ENCODE results near the gene GJA3.
"Not testable (repeated sequence)": the region's sequence is repeated elsewhere in the genome, so short reads cannot be mapped to it uniquely, and the experiment has no call there.

Gene GJA3

DNA sequence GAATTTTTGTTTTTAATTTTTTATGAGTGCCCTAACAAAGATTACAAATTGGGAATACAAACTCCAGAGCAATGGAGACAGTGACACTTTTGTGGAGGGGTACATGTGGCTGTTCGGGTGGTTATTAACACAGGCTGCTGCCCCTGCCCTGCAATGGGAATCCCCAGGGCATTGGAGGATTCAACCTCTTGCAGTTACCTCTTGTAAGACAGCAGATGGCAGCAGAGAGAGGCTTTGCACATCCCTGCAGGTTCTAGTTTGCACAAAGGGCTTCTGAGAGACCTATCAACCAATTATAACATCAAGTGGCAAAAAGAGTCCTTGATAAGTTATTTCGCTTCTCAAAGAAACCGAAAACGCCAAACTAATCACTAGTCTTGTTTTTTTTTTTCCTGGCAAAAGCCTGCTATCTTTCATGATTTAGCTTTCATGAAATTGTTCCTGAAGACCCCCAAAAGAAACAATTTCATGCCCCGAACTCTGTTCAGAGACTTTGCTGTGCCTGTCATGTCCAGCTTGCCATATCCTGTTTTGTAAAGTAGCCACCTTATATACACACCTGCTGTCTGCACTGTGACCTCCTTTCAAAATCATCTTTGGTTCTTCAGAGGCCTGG, 21.5 kb upstream of the GJA3 start:
- peak; percentile 68 for DNase-seq (ENCODE audit: low spot score)

DNA sequence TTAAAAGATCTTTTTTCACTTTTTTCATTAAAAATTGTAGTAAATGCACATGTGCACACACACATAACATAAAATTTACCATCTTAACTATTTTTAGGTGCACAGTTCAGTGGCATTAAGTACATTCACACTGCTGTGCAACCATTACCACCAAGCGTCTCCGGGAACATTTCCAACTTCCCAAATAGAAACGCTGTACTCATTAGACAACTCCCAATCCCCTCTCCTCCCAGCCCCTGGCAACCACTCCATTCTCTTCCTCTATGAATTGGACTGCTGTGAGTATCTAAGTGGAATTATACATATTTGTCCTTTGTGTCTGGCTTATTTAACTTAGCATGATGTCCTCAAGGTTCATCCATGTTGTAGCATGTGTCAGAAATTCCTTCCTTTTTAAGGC, 20.3 kb upstream of the GJA3 start:
- DNase-seq (ENCODE audit: low spot score), result no peak

DNA sequence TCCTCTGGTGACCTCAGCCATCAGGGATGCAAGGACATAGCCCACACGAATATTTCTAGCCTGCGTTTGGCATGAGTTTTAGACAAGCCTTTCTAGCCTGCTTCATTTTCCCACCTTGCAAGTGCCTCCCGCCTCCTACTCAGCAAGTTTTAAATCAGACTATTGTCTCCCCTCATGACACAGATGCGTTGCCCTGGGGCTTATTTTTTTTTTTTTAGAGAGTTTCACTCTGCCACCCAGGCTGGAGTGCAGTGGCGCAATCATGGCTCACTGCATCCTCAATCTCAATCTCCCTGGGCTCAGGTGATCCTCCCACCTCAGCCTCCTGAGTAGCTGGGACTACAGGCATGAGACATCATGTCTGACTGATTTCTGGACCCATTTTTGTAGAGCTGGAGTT, 17.3 kb upstream of the GJA3 start:
- DNase-seq (ENCODE audit: low spot score), result no peak

GRCh38 chr13:20177049-20177831, 16.4 kb upstream of the GJA3 start:
- no peak for DNase-seq (ENCODE audit: low spot score)

DNA sequence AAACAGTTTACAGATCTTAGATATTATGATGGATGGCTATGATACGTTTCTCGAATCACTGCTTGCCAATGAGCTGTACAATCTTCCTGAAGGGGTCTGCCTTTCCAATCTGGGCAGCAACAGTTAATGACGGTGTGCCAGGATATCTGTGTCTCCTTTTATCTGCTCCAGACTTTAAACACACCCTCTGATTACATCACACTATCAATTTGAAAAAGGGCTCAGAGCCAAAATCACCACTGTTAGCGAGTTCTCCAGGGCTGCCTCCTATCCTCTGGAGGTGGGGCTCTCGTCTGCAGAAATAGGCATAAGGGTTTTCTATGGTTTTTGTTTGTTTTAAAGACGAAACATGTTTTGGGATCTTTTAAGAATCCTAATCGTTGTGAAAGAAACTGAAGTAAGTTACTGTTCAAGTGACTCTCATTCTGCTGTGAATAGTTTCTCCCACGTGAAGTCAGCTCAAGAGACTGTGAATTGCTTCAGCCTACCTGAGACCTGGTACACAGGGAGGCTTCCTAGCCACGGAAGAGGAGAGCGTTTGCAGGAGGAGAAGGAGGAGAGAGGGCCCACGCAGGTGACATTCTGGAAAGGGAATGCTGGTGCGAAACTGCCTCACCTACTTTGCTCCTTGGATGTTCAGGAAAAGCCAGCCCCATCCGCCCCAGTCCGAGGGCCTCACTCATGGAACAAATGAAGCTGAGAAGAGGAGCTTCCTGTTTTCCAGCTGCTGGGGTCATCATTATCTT, 15.2 kb upstream of the GJA3 start:
- no peak for DNase-seq (ENCODE audit: low spot score)

- DNase-seq (ENCODE audit: low spot score), result no peak
Measured at GRCh38 chr13:20175406-20175794, 14.5 kb upstream of the GJA3 start.

- no peak for DNase-seq (ENCODE audit: low spot score)
Measured at GRCh38 chr13:20174656-20175405, 14.0 kb upstream of the GJA3 start.

DNA sequence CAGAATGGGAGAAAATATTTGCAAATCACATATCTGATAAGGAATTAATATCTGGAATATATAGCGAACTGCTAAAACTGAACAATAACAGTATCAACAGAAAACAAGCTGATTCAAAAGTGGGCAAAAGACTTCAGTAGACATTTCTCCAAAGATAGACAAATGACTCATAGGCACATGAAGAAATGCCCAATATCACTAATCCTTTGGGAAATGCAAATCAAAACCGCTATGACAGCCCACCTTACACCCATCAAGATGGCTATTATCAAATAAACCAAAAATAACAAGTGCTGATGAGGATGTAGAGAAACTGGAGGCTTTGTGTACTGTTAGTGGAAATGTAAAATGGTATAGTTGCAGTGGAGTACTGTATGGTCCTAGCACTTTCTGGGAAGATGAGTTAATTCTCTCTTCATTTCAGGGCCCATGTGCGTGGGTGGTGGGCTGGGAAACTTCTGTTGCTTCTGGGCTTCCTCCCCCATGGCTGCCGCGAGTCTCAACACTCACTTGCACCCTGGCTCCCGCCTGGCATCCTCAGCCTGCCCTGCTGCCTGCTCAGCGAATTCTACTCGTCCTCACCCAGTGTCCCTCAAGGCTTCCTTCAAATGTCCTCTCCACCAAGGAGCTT, 12.4 kb upstream of the GJA3 start:
- DNase-seq (ENCODE audit: low spot score), result no peak

DNA sequence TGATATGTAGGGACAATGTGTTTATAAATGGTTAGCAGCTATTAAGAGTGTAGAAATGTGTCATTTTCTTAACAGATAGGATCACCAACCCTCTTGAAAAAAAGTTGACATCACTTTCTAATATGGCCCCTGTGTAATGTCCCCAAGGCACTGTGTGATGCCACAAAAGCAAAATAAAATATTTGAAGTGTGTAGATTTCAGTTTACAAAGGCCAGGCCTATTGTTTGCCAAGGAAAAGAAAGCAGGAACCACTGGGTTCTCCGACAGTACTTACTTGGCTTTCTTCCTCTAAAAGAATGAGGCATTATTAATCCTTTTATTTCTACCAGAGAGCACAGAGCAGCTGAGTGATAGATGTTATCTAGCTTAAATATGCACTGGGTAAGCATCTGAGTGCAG, 10.5 kb upstream of the GJA3 start:
- DNase-seq (ENCODE audit: low spot score), result no peak

DNA sequence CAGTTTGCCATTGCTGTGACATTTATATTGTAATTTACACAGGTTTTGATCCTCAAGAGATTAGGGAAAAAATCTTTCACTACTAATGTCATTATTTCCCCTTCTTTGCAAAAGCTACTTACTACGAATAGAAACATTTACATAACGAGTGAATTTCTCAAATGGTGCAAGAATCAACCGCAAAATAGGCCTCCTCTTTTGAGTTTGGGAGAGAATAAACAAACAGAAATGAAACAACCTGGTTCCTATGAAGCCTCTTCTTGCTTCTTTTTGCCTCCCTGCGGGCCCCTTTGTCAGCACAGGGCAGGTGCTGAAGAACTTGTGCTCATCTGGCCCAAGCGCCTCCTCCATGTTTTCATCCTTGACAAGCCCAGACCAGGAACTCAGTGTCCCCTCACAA, 10.1 kb upstream of the GJA3 start:
- no peak for DNase-seq (ENCODE audit: low spot score)

DNA sequence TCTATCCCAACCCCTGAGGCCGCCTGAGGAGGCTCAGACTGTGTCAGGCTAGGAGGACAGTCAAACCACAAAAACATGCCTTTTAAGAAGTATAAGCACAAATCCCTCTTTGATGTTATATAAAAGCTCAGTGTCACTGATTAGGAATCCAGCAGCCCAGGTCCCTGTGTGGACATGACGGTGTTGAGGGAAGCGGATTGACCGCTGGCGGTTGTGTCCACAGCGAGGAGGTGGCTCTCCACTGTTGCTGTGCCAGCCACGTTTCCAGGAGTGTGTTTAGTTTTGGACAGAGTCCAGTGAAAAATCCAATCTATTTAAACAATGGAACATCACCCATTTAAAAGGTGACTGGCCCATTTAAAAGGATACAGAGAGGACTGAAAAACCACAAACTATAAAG, 7.5 kb upstream of the GJA3 start:
- no peak for DNase-seq (ENCODE audit: low spot score)

GRCh38 chr13:20165417-20166257, 4.8 kb upstream of the GJA3 start:
- no peak for DNase-seq (ENCODE audit: low spot score)

DNA sequence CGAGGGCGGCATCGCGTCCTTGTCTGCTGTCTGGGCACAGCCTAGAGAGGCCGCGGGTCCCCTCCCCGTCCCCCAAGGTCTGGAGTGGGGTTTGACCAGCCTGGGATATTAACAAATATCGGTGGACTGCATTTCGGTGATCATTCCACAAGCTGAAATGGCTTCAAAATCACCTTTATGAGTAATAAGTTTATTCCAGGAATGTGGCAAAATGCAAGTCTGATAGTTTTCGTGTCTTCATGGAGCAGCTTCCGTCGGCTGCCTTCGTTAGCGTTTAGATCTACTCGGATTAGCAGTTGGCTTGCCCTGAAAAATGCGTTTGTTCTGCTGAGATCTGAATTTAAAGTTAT, 1.1 kb upstream of the GJA3 start:
- no peak for DNase-seq (ENCODE audit: low spot score)

- DNase-seq (ENCODE audit: low spot score), result no peak
Measured at GRCh38 chr13:20161275-20161950, 561 bp upstream of the GJA3 start.

DNA sequence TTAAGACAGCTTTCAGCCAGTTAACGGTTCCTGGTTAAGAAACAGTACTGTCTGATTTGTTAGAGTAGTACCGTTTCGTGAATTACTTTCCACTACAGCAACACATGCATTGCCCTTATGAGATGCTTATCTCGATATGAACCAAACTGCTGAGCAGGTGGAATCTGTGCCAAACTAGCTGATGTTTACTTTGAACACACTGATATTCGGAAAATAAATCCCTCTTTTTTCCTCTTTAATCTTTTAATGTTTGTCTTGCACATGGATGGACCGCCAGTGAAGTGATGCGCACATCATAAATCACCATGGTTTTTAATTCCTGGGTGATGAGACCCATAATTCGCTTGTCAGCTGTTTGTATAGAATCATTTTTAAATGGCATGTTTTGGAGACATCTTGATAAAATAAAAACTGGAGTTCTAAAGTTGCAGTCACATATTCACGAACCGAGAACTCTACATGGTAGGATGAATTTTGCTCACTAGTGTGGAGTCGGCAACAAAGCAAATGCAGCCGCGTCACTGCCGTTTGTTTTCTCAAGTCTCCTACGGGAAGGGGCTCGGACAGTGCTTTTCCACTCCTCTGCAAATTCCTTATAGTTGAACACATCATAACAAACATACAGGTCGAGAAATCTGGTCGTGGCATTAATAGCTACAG, 1.1 kb downstream of the GJA3 start:
- no peak for DNase-seq (ENCODE audit: low spot score)

GRCh38 chr13:20157151-20157796, 3.6 kb downstream of the GJA3 start:
- no peak for DNase-seq (ENCODE audit: low spot score)

GRCh38 chr13:20156702-20157101, 4.2 kb downstream of the GJA3 start:
- no peak for DNase-seq (ENCODE audit: low spot score)

DNA sequence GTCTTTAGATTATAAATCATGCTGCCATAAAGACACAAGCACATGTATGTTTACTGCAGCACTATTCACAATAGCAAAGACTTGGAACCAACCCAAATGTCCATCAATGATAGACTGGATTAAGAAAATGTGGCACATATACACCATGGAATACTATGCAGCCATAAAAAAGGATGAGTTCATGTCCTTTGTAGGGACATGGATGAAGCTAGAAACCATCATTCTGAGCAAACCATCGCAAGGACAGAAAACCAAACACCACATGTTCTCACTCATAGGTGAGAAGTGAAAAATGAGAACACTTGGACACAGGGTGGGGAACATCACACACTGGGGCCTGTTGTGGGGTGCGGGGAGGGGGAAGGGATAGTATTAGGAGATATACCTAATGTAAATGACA, 7.6 kb downstream of the GJA3 start:
- not testable (repeated sequence) for DNase-seq (ENCODE audit: low spot score)

GRCh38 chr13:20151612-20152011, 9.2 kb downstream of the GJA3 start:
- DNase-seq (ENCODE audit: low spot score), result no peak

DNA sequence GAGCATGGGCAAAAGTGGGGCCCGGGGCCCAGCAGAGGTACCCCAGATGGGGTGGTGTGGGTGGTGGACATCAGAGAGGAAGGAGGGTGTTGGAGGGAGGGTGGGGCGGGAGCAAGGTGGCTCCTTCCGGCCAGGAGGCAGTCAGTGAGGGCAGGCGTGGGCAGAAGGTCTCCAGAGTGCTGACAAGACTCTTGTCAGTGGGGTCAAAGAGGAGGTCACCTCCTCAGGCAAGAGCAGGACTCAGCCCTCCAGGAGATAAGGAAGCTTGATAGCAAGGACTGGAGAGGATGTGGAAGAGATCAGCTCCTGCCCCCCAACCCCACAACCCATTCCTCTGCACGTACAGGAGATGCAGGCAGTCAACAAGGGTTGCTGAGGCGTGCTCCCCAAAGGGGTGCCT, 9.8 kb downstream of the GJA3 start:
- DNase-seq (ENCODE audit: low spot score), result no peak
